HG03064 (cell line): ENCODE data around the gene ABL2.
"Not testable (repeated sequence)": the region's sequence is repeated elsewhere in the genome, so short reads cannot be mapped to it uniquely, and the experiment has no call there.

Experiments used
- ATAC-seq: cut with Tn5 transposase; IDR thresholded peaks from one replicate; pipeline ENCODE4 v1.9.1; 2021; ENCODE audit warnings: low read depth; ENCODE audit not compliant: unreplicated experiment

Gene ABL2

GRCh38 chr1:179217943-179218507 lies 11.5 kb downstream of the ABL2 start:
- ATAC-seq = no peak

- not testable (repeated sequence) for ATAC-seq
Observed at GRCh38 chr1:179213317-179213716, 16.2 kb downstream of the ABL2 start.

DNA sequence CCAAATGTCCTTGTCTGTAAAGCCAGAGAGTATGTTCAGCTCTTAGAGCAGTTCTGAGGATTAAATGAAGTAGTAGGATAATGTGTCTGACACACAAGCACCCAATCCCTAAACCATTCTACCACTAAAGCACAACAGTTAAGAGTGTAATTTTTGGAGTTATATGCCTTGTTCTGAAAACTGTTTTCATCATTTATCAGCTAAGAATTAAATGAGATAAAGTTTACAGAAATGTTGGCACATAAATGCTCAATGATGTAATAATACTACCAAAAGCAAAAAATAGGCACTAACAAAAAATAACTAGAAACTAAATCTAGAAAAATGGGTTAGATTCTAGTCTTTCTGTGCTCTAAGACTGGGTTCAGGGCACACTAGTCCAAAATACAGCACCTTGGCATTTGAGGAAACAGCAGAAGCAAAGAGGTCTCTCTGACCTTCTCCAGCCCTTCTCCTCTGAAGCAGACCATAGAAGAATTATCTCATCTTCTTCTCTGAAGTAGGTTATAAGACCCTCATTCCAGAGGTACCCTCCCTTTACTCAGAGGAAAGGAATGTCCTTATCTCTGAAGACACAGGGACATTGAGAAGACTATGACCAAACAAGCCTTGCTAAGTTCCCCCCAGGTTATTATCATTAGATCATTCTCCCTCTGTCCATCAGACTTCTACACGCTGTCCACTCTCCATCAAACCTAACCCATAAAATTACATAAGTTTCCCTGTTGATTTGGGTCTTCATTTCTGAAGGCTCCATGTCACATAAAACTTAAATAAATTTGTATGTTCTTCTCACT lies 20.6 kb downstream of the ABL2 start:
- ATAC-seq = no peak

DNA sequence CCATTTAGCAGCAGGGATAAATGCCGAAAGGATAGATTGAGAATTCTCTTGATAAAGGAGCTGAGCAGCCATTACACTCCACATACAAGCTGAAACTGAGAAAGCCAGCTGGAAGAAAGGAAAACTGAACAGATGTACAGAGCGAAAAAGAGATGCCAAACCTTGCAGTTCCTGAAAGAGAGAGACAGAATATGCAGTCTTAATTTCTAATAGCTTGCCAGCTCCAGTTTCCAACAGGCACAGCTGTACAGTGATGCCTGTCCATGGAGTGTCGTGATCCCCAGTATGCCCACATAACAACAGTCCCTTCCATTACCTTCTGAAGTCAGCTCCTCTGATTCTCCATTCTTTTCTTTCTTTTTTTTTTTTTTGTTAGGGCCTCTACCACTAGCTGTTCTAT lies 22.7 kb downstream of the ABL2 start:
- no peak for ATAC-seq

DNA sequence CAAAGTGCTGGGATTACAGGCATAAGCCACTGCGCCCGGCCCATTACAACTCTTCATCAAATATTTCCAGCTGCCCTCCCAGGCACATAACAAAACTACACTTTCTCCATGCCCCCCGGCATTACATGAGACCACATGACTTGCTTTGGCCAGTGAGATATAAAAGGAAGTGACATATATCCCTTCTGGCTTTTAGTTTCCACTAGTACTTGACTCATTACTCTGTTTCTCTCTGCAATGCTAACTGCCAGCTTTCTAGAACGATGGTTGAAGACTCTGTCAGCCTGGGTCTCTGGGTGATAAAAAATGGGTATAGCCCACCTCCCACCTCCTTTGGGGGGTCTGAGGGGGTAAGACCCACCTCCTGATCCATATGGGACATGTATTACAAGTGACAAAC lies 24.2 kb downstream of the ABL2 start:
- no peak for ATAC-seq

DNA sequence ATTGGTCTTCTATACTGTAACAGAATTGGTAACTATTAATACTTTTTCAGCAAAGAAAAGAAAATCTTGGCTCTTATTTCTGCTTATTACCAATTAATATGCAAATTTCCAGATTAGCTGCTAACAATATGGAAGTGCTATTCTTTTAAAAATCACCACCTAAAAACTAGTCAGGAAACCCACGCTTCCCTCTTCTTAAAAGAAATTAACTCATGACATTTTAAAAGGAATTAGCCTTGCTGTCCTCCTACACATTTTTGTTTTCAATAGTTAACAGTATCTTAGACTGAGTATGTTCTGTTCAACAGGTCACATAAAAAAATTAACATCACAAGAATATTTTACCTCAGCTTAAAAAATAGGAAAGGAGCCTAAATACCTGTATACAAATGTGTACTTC lies 27.3 kb downstream of the ABL2 start:
- no peak for ATAC-seq

GRCh38 chr1:179200586-179200985 lies 28.9 kb downstream of the ABL2 start:
- ATAC-seq = no peak

DNA sequence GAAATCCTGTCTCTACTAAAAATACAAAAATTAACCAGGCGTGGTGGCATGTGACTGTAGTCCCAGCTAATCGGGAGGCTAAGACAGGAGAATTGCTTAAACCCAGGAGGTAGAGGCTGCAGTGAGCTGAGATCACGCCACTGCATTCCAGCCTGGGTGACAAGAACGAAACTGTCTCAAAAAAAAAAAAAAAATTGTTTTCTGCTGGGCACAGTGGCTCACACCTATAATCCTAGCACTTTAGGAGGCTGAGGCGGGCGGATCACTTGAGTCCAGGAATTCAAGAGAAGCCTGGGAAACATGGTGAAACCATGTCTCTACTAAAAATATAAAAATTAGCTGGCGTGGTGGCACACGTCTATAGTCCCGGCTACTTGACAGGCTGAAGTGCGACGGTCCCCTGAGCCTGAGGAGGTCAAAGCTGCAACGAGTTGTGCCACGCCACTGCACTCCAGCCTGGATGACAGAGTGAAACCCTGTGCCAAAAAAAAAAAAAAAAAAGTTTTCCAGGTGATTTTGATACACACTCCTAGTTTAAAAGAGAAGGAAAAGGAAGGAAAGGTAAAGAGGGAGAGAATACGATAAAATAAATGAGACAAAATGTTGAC lies 31.7 kb downstream of the ABL2 start:
- no peak for ATAC-seq

GRCh38 chr1:179195857-179196256 lies 33.6 kb downstream of the ABL2 start:
- ATAC-seq = not testable (repeated sequence)

- no peak for ATAC-seq
Observed at GRCh38 chr1:179195376-179195775, 34.1 kb downstream of the ABL2 start.

DNA sequence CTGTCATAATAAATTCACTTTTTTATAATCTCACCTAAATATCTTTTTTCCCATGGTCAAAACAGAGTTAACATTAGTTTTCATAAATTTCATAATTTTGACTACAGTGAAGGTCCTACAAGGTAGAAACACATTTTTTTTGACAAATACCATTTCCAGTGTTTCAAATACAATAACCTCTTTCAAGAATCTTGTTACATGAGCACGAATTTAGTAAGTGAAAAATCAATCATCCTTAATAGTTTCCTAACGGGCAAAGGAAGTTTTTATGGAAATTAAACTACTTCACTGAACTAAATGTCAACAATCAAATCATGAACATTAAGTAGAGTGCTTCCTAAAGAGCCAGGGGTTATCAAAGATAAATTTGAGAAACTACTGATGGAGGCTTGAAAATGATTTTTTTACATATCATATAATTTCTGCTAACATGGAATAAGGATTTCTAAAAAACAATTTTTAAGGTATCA lies 35.4 kb downstream of the ABL2 start:
- ATAC-seq = no peak

DNA sequence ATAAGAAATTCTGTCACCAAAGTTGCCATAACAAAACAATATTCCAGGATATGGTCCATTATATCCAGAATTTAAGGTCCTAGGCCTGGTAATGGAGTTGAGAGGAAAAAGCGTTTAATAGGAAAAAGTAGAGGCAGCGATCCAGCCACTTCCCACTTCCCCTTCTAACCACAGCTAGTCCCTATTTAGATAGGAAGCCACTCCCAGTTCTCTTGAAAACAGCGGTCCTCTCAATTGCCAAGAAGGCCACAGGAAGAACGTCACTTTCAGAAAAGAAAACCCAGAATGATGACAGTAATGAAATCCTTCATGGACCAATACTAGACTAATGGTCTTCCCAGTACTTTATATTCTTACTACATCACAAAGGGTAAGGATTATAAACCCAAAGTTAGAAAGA lies 38.6 kb downstream of the ABL2 start:
- ATAC-seq = no peak

DNA sequence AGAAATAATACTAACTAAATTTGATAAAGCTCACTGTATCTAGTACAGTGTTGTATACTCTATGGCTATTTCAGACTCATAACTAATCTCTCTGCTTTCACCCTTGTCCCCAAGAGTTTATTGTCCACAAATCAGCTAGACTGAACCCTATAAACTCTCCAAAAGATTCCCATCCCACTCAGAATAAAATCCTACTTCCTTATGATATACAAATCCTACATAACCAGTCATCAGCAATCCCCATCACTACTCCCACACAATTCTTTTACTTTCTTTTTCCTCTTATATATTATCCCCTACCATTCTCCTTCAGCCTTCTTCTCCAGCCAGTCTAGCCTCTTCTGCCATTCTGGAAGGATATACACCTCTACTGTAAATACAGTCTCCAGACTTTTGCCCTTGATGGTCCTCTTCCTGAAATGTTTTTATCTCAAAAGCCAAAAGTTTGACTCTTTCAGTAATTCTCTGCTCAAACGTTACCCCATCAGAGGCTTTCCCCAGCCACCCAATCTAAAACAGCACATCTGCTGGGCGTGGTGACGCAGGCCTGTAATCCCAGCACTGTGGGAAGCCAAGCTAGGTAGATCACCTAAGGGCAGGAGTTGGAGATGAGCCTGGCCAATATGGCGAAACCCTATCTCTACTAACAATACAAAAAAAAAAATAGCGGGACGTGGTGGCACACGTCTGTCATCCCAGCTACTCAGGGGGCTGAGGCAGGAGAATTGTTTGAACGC lies 41.6 kb downstream of the ABL2 start:
- no peak for ATAC-seq

- no peak for ATAC-seq
Observed at GRCh38 chr1:179187043-179187442, 42.4 kb downstream of the ABL2 start.

GRCh38 chr1:179184403-179184802 lies 45.1 kb downstream of the ABL2 start:
- no peak for ATAC-seq

DNA sequence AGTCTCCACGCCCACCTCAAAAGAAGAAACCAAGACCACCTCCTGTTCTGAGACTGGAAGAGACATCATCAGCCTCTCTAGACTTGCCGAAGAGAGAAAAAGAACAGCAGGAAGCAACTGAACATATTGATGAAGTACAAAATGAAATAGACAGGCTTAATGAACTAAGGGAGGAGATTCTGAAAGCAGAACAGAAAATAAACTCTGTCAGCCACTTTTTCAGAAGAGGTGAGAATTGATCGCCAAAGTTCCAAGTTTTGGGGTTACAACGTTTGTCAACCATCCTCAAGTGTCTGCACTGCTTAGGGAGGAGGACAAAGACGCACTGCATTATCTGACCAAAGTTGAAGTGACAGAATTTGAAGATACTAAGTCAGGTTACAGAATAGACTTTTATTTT lies 45.6 kb downstream of the ABL2 start:
- ATAC-seq = no peak

DNA sequence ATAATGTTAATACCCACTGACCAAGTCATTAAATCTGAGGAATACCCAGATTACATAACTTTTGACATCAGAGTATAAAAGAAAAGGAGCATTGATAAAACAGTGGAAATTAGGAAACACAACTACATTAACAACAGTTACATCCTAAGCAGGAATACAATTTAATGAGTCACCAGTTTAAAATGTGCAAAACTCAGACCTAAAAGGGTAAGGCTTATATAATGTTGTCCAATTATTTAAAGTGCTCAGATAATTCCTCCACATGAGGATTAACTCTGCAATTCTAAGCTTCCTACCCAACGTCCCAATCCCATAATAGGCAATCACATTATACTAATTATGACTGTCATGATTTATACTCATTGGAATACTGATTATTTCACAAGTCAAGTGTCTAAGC lies 50.5 kb downstream of the ABL2 start:
- ATAC-seq = no peak

DNA sequence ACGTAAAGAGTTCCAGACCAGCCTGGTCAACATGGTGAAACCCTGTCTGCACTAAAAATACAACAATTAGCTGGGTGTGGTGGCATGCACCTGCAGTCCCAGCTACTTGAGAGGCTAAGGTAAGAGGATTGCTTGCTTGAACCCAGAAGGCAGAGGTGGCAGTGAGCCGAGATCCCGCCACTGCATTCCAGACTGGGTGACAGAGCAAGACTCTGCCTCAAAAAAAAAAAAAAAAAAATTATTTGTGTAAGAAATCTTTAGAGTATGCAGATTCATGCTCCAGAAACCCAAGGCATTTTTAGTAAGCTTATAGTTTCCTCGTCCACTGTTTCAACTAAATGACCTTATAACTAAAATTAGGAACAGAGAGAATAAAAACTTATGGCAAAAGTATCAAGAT lies 51.3 kb downstream of the ABL2 start:
- no peak for ATAC-seq

DNA sequence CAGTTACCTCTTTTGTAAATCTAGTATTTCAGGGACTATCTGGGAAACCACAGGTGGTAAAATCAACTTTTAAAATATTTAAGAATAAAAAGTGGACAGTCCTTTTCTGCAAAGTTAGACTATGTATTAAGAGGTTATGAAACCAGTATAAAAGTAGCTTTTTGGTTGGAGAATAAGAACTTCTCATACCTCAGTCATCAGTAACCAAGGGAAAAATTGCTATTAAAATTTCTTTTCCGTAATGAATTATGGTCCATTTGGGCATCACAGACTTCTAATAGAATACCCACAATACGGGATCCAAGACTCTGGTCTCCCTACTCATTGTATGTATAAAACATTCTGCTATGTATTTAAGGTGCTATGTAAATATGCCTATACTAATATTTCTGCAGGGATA lies 51.9 kb downstream of the ABL2 start:
- ATAC-seq = no peak

GRCh38 chr1:179177182-179177581 lies 52.3 kb downstream of the ABL2 start:
- no peak for ATAC-seq
